Measurements from ENCODE around the gene DYNC1LI1.

DYNC1LI1 gene

DNA sequence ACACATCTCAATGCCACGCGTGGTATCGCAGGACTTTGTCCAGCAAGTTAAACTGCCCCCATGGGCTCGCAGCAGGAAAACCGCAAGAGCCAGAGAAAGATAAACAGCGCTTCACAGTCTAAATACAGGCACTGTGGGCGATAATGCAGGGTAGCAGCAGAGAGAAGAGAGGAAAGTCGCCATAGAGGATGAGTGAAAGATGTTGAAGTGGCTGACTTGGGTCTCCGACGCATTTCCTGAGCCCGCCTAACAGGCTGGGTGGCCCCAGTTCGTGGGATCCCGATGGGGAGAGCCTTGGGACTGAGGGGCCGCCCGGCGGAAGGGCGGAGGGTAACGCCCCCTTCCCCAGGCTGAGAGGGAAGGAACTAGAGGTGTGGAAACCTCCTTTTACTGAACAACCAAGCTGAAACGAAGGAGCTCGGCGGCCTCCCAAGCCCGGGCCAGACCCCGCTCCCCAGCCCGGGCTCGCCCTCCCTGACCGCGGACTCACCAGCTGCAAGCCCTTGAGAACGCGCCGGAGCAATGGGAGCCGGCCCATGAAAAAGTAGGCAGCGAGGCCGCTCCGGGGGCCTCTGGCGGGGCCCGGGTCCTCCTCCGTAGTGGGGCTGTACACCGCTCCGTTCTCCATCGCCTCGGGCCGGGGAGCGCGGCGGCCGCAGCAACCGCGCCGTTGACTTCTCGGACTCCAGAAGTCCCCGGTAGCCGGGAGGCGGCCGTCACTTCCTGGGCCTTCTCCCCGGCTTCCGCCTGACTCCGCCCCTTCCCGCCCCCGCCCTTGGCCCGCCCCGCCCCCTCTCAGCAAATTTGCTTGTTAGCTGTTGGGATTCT, 68.3 kb downstream of the DYNC1LI1 start, which contains the start of gene CMTM6:
Gene CMTM6 (minus strand): TSS at position 735 of the 828 bp plus-strand sequence. CDS start 107 bp downstream, at position 628.
- peak within 1 kb of the TSS; percentile 84 for H3K4me3 ChIP-seq (ENCODE audit: low read depth, low read length)
- DNase-seq (ENCODE audit: low read depth) = peak; percentile 86
- TF ChIP-seq, protein P1, sequence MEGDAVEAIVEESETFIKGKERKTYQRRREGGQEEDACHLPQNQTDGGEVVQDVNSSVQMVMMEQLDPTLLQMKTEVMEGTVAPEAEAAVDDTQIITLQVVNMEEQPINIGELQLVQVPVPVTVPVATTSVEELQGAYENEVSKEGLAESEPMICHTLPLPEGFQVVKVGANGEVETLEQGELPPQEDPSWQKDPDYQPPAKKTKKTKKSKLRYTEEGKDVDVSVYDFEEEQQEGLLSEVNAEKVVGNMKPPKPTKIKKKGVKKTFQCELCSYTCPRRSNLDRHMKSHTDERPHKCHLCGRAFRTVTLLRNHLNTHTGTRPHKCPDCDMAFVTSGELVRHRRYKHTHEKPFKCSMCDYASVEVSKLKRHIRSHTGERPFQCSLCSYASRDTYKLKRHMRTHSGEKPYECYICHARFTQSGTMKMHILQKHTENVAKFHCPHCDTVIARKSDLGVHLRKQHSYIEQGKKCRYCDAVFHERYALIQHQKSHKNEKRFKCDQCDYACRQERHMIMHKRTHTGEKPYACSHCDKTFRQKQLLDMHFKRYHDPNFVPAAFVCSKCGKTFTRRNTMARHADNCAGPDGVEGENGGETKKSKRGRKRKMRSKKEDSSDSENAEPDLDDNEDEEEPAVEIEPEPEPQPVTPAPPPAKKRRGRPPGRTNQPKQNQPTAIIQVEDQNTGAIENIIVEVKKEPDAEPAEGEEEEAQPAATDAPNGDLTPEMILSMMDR (conservative IDR thresholded peaks at IDR 0.05; ENCODE audit: low read depth, low read length) = no peak

DNA sequence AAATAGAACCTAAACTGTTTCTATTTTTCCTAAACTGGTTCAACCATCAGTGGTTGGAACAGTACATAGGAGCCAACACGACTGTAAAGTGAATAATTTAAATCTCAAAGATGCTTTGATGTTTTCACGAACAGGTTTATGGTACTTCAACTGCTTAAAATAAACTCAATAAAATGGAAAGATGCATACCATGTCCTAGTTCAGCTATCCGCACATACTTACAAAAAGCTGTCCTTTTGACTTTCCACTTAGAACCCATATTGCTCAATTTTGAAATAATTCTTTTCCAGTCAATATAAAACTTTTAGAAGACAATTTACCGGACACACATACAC, 68.9 kb downstream of the DYNC1LI1 start:
- TF ChIP-seq, protein P1 (conservative IDR thresholded peaks at IDR 0.05; ENCODE audit: low read depth, low read length) = no peak
- DNase-seq (ENCODE audit: low read depth) = no peak
- peak overlapping the region; percentile 84 for H3K4me3 ChIP-seq (ENCODE audit: low read depth, low read length)

DNA sequence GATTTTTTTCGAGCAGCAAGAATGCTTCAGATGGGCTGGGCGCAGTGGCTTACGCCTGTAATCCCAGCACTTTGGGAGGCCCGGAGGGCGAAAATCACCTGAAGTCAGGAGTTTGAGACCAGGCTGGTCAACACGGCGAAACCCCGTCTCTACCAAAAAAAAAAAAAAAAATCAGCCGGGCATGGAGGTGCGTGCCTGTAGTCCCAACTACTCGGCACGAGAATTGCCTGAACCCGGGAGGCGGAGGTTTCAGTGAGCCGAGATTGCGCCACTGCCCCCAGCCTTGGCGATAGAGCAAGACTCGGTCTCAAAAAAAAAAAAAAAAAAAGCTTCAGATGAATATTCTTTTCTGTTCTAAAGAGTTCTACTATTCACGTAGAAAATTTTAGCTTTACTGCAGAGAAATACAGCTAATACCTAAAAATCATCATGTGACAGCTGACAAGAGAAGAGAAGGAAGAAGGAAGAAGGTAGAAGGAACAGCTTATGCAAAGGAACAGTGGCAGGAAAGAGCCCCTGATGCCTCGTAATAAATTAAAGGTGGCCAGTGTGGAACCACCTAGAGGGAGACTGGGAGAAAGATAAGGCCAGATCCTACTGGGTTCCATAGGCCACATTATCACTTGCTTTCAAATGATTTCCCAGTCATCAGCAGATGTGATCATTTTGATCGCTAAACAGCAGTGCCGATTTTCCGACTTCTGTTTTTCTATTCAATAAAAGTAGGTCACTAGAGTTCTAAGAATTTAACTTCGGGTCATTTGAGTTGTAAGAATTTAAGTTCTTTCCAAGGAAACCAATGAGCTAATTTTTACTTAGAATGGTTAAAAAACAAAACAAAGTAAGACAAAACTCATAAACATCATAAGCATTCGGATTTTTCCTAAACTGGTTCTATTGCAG, 69.5 kb downstream of the DYNC1LI1 start:
- H3K4me3 ChIP-seq (ENCODE audit: low read depth, low read length) = peak overlapping the region; percentile 84
- no peak for DNase-seq (ENCODE audit: low read depth)
- TF ChIP-seq, protein P1 (conservative IDR thresholded peaks at IDR 0.05; ENCODE audit: low read depth, low read length) = no peak

DNA sequence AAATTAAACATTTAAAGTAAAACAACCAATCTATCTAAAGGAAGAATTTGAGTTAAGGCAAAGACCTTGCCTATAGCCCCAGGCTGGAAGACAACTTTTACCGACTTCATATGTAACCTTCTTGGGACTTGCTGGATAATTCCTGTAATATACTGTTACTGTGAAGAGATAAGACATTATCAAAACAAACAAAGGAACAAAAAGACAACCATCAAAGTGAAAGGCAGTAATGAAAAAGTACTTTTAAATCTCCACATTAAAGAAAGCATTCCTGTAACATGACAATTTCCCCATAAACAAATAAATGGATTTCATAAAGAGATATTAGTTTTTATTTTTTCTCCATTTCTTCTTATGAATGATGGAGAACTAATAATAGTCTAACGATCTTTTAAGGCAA, 70.4 kb downstream of the DYNC1LI1 start:
- peak; percentile 14 for DNase-seq (ENCODE audit: low read depth)

DNA sequence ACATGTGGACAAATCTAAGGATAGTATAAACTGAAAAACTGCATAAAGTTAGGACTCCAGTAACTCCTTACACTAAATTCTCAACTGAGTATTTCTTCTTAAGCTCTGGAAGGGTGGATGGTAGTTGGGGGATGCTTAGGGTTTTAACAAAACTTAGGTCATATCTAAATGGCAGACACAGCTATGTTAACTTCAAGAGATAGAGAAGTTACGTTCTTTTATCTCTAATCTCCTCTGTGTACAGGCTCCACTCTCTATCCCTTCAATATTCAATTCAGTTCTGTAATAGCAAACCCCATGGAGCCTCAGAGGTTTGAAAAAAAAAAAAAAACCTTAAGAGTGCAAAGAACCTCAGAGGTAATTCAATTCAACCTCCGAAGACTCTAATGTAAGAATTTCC, 71.1 kb downstream of the DYNC1LI1 start:
- DNase-seq (ENCODE audit: low read depth) = no peak
- no peak overlapping the region for H3K4me3 ChIP-seq (ENCODE audit: low read depth, low read length)
- TF ChIP-seq, protein P1 (conservative IDR thresholded peaks at IDR 0.05; ENCODE audit: low read depth, low read length) = no peak

More for the DNA sequence above, 70.4 kb downstream of the DYNC1LI1 start:
- H3K4me3 ChIP-seq (ENCODE audit: low read depth, low read length) = no peak overlapping the region
- TF ChIP-seq, protein P1 (conservative IDR thresholded peaks at IDR 0.05; ENCODE audit: low read depth, low read length) = no peak

DNA sequence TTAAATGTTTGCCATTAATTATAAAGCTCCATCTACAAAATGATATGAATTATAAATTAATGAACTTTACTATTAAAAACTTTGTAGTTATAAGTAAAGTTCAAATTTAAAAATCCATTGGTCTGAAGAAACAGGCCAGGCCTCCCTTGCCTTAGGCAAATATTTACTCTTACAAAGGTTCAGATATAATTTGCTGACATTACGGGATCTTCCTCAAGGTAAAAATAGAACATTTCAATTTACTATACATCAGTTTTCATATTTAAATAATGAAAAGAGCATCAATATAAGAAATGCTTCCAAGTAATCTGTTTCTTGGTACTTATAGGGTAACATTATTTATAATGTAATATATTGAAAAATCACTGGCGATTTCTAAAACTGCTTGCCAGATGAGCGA, 71.7 kb downstream of the DYNC1LI1 start:
- no peak overlapping the region for H3K4me3 ChIP-seq (ENCODE audit: low read depth, low read length)
- no peak for DNase-seq (ENCODE audit: low read depth)
- TF ChIP-seq, protein P1 (conservative IDR thresholded peaks at IDR 0.05; ENCODE audit: low read depth, low read length) = no peak
